ENCODE data around the gene LMO1. TPM values are rescaled to one million over a fixed set of nuclear protein-coding genes. Genes with fewer than 3 reads are reported as not detected.

LMO1 gene
- total and polyA plus RNA-seq, 2 of the 13 experiments (the other 11 are each of a cell fraction or from before 2014, with no cell fraction given) = not detected

GRCh38 chr11:8291421-8292350 lies 28.0 kb upstream of the LMO1 start:
- intact Hi-C loops (cut with micrococcal nuclease; ENCODE audit: unreplicated experiment) = no loop called here
- H3K27ac ChIP-seq (ENCODE audit: extremely low read length, insufficient read depth, low read length) = no peak overlapping the region
- no peaks in the 10 kb centered on the region for H3K9me3 ChIP-seq (ENCODE audit: low read length)
- H3K4me3 ChIP-seq (replicated peaks in 1 of 3; ENCODE audit: insufficient read depth in 1 of 3, low read depth in 2 of 3, low read length in 3 of 3) = no peak overlapping the region
- WGBS (ENCODE audit: low lambda C conversion rate) = 6% methylated on average over 6 of the region's 11 CpGs
- no TSS peak for BruUV-seq (replicated peaks)
- H3K4me1 ChIP-seq (ENCODE audit: insufficient read depth, low read length) = no peaks in the 10 kb centered on the region
- no peaks in the 10 kb centered on the region for H3K36me3 ChIP-seq (replicated peaks in 1 of 2; ENCODE audit: control insufficient read depth in 1 of 2, insufficient read depth in 2 of 2, low read length in 2 of 2)
- H4K20me1 ChIP-seq (ENCODE audit: insufficient read depth, low read length) = no peaks in the 10 kb centered on the region
- DNase-seq (ENCODE audit: low spot score) (no peak), ATAC-seq (no peak), FAIRE-seq (no peak)
- ChIA-PET CTCF (ENCODE audit: low intra/inter-chr PET ratio, low total read pairs) (no interaction called here), POLR2A (no interaction called here)
- H3K79me2 ChIP-seq (ENCODE audit: insufficient read depth, low read length) = no peaks in the 10 kb centered on the region
- H3K4me2 ChIP-seq (ENCODE audit: low read depth, low read length) = no peak overlapping the region
- in situ Hi-C loops (cut with HindIII; ENCODE audit: extremely low pct_ligation_motif_present, low pct_unique_long_range_greater_than_20kb) = no loop called here
- no peak for TF ChIP-seq U2AF1 (optimal IDR thresholded peaks at IDR 0.05; ENCODE audit: low read depth, low read length)
- TF ChIP-seq ZNF30 (CRISPR knock-in tag; IDR thresholded peaks at IDR 0.05) = no peak
- TF ChIP-seq ZNF766 (CRISPR knock-in tag; IDR thresholded peaks at IDR 0.05; ENCODE audit: borderline replicate concordance) = no peak
- H3K27me3 ChIP-seq (ENCODE audit: control insufficient read depth in 1 of 2, insufficient read depth in 2 of 2, low read length in 2 of 2) = peaks cover 0 to 21% of the 10 kb centered on the region in 2 experiments; a peak in 2 of 5 replicates
- H3K9ac ChIP-seq (ENCODE audit: insufficient read depth, low read depth, low read length) = no peak overlapping the region
- H2AFZ ChIP-seq (ENCODE audit: low read length) = no peak overlapping the region

- in situ Hi-C loops (cut with HindIII; ENCODE audit: extremely low pct_ligation_motif_present, low pct_unique_long_range_greater_than_20kb) = no loop called here
- POLR2A ChIA-PET = no interaction called here
- ATAC-seq = no peak
- TF ChIP-seq HDAC6 (IDR thresholded peaks at IDR 0.05; ENCODE audit: low read depth, low read length) (no peak), ZNF326 (CRISPR knock-in tag; IDR thresholded peaks at IDR 0.05; ENCODE audit: borderline replicate concordance) (no peak), ZNF567 (CRISPR knock-in tag; IDR thresholded peaks at IDR 0.05; ENCODE audit: borderline replicate concordance) (no peak), POLR2G (IDR thresholded peaks at IDR 0.05; ENCODE audit: low read depth, low read length) (no peak), ZNF101 (CRISPR knock-in tag; IDR thresholded peaks at IDR 0.05; ENCODE audit: borderline replicate concordance, low read depth) (no peak), PHF5A (CRISPR knock-in tag; IDR thresholded peaks at IDR 0.05; ENCODE audit: low read depth, unreplicated experiment) (no peak), ZNF430 (CRISPR knock-in tag; IDR thresholded peaks at IDR 0.05) (no peak), ZNF878 (CRISPR knock-in tag; IDR thresholded peaks at IDR 0.05) (no peak), JDP2 (CRISPR knock-in tag; IDR thresholded peaks at IDR 0.05; ENCODE audit: borderline replicate concordance) (no peak), HNF4A (CRISPR knock-in tag; IDR thresholded peaks at IDR 0.05) (no peak), ZNF160 (CRISPR knock-in tag; IDR thresholded peaks at IDR 0.05) (no peak), ZNF333 (CRISPR knock-in tag; IDR thresholded peaks at IDR 0.05; ENCODE audit: borderline replicate concordance) (no peak), ZNF24 (IDR thresholded peaks at IDR 0.05) (no peak), ZNF652 (CRISPR knock-in tag; IDR thresholded peaks at IDR 0.05; ENCODE audit: borderline replicate concordance, low read depth) (no peak), ZNF329 (CRISPR knock-in tag; IDR thresholded peaks at IDR 0.05; ENCODE audit: low read depth) (no peak), AHR (CRISPR knock-in tag; IDR thresholded peaks at IDR 0.05) (no peak)
Observed at GRCh38 chr11:8290081-8290810, 26.6 kb upstream of the LMO1 start.

More at GRCh38 chr11:8290081-8290810, 26.6 kb upstream of the LMO1 start:
- no TSS peak for BruUV-seq (replicated peaks)
- DNase-seq (ENCODE audit: low spot score) = no peak
- intact Hi-C loops (cut with micrococcal nuclease; ENCODE audit: unreplicated experiment) = no loop called here
- Histone ChIP-seq H3K36me3 (replicated peaks in 1 of 2; ENCODE audit: control insufficient read depth in 1 of 2, insufficient read depth in 2 of 2, low read length in 2 of 2) (no peaks in the 10 kb centered on the region), H4K20me1 (ENCODE audit: insufficient read depth, low read length) (no peaks in the 10 kb centered on the region), H2AFZ (ENCODE audit: low read length) (no peak overlapping the region), H3K27ac (ENCODE audit: extremely low read length, insufficient read depth, low read length) (no peak overlapping the region), H3K9me3 (ENCODE audit: low read length) (no peaks in the 10 kb centered on the region), H3K27me3 (ENCODE audit: control insufficient read depth in 1 of 2, insufficient read depth in 2 of 2, low read length in 2 of 2) (peaks cover 2 to 15% of the 10 kb centered on the region in 2 experiments; a peak in 2 of 5 replicates), H3K9ac (ENCODE audit: insufficient read depth, low read depth, low read length) (no peak overlapping the region), H3K4me2 (ENCODE audit: low read depth, low read length) (no peak overlapping the region), H3K4me1 (ENCODE audit: insufficient read depth, low read length) (no peaks in the 10 kb centered on the region), H3K4me3 (replicated peaks in 1 of 3; ENCODE audit: insufficient read depth in 1 of 3, low read depth in 2 of 3, low read length in 3 of 3) (no peak overlapping the region), H3K79me2 (ENCODE audit: insufficient read depth, low read length) (no peaks in the 10 kb centered on the region)
- FAIRE-seq = no peak
- CTCF ChIA-PET (ENCODE audit: low intra/inter-chr PET ratio, low total read pairs) = no interaction called here
- 76% methylated on average over 8 of the region's 8 CpGs for WGBS (ENCODE audit: low lambda C conversion rate)

All from HepG2 (cell line).